Fibroblast of villous mesenchyme (primary cell): Measurements from ENCODE around the gene NRG4. TPM values are rescaled to one million over a fixed set of nuclear protein-coding genes. Genes with fewer than 3 reads are reported as not detected.
A peak's percentile ranks its signal among the peaks of the same experiment; 100 is the strongest.
"Not testable (repeated sequence)": the region's sequence is repeated elsewhere in the genome, so short reads cannot be mapped to it uniquely, and the experiment has no call there.

Experiments
- DNase-seq: peaks from one replicate; pipeline ENCODE4 v3.0.0-alpha.2; 2010; ENCODE audit warnings: low read depth
- H3K4me3 ChIP-seq: 2 replicates; pipeline ENCODE4 v1.5.1; 2011; ENCODE audit warnings: low read depth, mild to moderate bottlenecking, low read length
- CTCF ChIP-seq: IDR thresholded peaks from 2 replicates; pipeline ENCODE4 v1.5.1; 2012; ENCODE audit warnings: low read depth, mild to moderate bottlenecking, low read length; ENCODE audit not compliant: insufficient read depth
- total RNA-seq: library from RNA; depleted of rRNA; stranded (reverse); fragments of >200 nt; gene quantifications from 2 replicates; pipeline ENCODE4 v1.2.3, GENCODE V29; 2012

NRG4 gene
- total RNA-seq, 1 donor = under 0.01 TPM

- DNase-seq = no peak
- H3K4me3 ChIP-seq = no peak overlapping the region
- TF ChIP-seq CTCF = no peak
Observed at GRCh38 chr15:75994220-75994619, 18.0 kb downstream of the NRG4 start.

GRCh38 chr15:75992897-75993296, 19.3 kb downstream of the NRG4 start:
- no peak for TF ChIP-seq CTCF
- H3K4me3 ChIP-seq = no peak overlapping the region
- no peak for DNase-seq

GRCh38 chr15:75989875-75990274, 22.3 kb downstream of the NRG4 start:
- H3K4me3 ChIP-seq = no peak overlapping the region
- no peak for DNase-seq
- no peak for TF ChIP-seq CTCF

GRCh38 chr15:75989045-75989444, 23.2 kb downstream of the NRG4 start:
- TF ChIP-seq CTCF = no peak
- DNase-seq = peak; percentile 66
- no peak overlapping the region for H3K4me3 ChIP-seq

- TF ChIP-seq CTCF = no peak
- no peak overlapping the region for H3K4me3 ChIP-seq
- peak; percentile 44 for DNase-seq
Observed at GRCh38 chr15:75985971-75986370, 26.3 kb downstream of the NRG4 start.

GRCh38 chr15:75984706-75985105, 27.5 kb downstream of the NRG4 start:
- DNase-seq, H3K4me3 ChIP-seq: not testable (repeated sequence)

GRCh38 chr15:75982468-75982867, 29.8 kb downstream of the NRG4 start:
- no peak for DNase-seq
- TF ChIP-seq CTCF = no peak
- no peak overlapping the region for H3K4me3 ChIP-seq
